Activated B cell treated with CpG ODN at 0.5 μM for 24 hours (primary cell): Measurements from ENCODE around the gene ATP5IF1. TPM values are rescaled to one million over a fixed set of nuclear protein-coding genes. Genes with fewer than 3 reads are reported as not detected.

Source experiments
- ATAC-seq: fragments of 200-7000 bp; cut with Tn5 transposase; one replicate; pipeline ENCODE4 v1.10.0; 2021; ENCODE audit warnings: low read depth, mild to moderate bottlenecking, moderate library complexity
- CTCF ChIA-PET: fragments of 350-600 bp; sonication (Branson Sonifier 250); formaldehyde crosslinking; loops from one replicate; lab custom pipeline; 2021; ENCODE audit warnings: antibody characterized with exemption; lab: Charles Lee
- POLR2A ChIA-PET: fragments of 350-600 bp; sonication (Branson Sonifier 250); formaldehyde crosslinking; loops from one replicate; lab custom pipeline; 2021; ENCODE audit warnings: antibody characterized with exemption; lab: Charles Lee
- DNase-seq: peaks from one replicate; pipeline ENCODE4 v3.0.0; 2022
- H3K27ac Mint-ChIP-seq: one replicate; pipeline ENCODE4 v1.8.0; 2020; ENCODE audit warnings: mixed read lengths
- H3K27me3 Mint-ChIP-seq: one replicate; pipeline ENCODE4 v1.8.0; 2021; ENCODE audit warnings: mixed read lengths
- H3K36me3 Mint-ChIP-seq: one replicate; pipeline ENCODE4 v1.8.0; 2021; ENCODE audit warnings: low read depth, mixed read lengths
- H3K4me1 Mint-ChIP-seq: one replicate; pipeline ENCODE4 v1.8.0; 2021; ENCODE audit warnings: mixed read lengths
- H3K4me3 Mint-ChIP-seq: one replicate; pipeline ENCODE4 v1.8.0; 2020; ENCODE audit warnings: mild to moderate bottlenecking, mixed read lengths
- H3K9me3 Mint-ChIP-seq: one replicate; pipeline ENCODE4 v1.8.0; 2020; ENCODE audit warnings: mixed read lengths
- intact Hi-C: fragments of 100-400 bp; cut with micrococcal nuclease; formaldehyde crosslinking; loops from one replicate; pipeline ENCODE4 v1.15.1; 2024
- total RNA-seq: library from RNA; stranded (reverse); gene quantifications from 2 replicates; pipeline ENCODE4 v1.2.3, GENCODE V29; 2022
- TF ChIP-seq, protein P1 (sequence below): fragments of 200-600 bp; IDR thresholded peaks from one replicate; pipeline ENCODE4 v1.8.0; 2022; ENCODE audit warnings: antibody characterized with exemption, mild to moderate bottlenecking

Gene ATP5IF1
- total RNA-seq, 1 donor from 2014 or later, result 87.0 TPM

DNA sequence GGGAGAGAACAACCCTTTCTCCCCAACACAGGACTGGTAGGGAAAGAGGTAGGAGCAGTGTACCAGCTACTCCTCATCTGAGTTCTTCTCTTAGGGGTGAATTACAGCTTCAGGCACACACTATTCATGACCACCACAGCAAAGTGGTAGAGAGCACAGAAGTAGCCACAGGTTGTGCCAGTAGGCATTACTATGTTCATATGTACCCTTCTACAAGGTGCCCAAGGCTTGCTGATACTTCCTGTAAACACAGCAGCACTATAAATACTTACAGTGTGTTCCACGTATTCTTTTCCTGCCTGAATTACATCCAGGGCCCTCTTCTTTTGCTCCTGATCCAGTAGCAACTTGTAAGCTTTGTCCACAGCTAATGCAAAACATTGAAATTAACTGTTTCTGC, 26.2 kb upstream of the ATP5IF1 start:
- peaks cover 62% of the 10 kb centered on the region for H3K36me3 Mint-ChIP-seq

DNA sequence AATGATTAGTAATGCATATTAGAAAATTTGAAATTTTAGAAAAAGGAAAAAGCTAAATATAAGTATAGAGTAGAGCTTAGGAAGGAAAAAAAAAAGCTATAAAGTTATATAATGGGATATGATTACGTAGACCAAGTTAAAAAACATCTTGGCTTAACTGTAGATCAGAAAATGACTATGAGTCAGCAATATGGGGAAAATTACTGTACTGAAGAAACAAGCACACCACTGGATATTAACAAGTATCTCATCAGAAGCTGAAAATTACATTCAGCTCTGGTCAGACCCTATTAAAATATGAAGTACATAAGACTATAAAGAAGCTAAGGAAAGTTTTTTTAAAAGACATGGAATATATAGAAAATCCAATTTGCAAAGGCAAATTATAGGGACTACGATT, 22.6 kb upstream of the ATP5IF1 start:
- no peak overlapping the region for H3K27ac Mint-ChIP-seq

More for the DNA sequence above, 26.2 kb upstream of the ATP5IF1 start:
- Mint-ChIP-seq H3K9me3 (no peaks in the 10 kb centered on the region), H3K4me1 (peaks cover 2% of the 10 kb centered on the region), H3K27me3 (no peaks in the 10 kb centered on the region), H3K4me3 (no peak overlapping the region), H3K27ac (no peak overlapping the region)
- CTCF ChIA-PET, result interaction anchor here (0.7 to 12.2 kb wide), 18 partner anchors 17 to 353 kb away, joined by 3 to 236 read pairs (median 5); partner anchors contain the start of genes ATP5IF1, EYA3 and PTAFR
- DNase-seq (no peak), ATAC-seq (no peak)
- TF ChIP-seq, protein P1, sequence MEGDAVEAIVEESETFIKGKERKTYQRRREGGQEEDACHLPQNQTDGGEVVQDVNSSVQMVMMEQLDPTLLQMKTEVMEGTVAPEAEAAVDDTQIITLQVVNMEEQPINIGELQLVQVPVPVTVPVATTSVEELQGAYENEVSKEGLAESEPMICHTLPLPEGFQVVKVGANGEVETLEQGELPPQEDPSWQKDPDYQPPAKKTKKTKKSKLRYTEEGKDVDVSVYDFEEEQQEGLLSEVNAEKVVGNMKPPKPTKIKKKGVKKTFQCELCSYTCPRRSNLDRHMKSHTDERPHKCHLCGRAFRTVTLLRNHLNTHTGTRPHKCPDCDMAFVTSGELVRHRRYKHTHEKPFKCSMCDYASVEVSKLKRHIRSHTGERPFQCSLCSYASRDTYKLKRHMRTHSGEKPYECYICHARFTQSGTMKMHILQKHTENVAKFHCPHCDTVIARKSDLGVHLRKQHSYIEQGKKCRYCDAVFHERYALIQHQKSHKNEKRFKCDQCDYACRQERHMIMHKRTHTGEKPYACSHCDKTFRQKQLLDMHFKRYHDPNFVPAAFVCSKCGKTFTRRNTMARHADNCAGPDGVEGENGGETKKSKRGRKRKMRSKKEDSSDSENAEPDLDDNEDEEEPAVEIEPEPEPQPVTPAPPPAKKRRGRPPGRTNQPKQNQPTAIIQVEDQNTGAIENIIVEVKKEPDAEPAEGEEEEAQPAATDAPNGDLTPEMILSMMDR, result no peak
- intact Hi-C loops, result loop anchor here (1.0 kb wide), 2 partner anchors 118 to 351 kb away; no protein-coding TSS in a partner anchor
- POLR2A ChIA-PET, result interaction anchor here (0.6 to 3.9 kb wide), 4 partner anchors 39 to 352 kb away, joined by 3 to 22 read pairs (median 4); partner anchors contain the start of gene EYA3

DNA sequence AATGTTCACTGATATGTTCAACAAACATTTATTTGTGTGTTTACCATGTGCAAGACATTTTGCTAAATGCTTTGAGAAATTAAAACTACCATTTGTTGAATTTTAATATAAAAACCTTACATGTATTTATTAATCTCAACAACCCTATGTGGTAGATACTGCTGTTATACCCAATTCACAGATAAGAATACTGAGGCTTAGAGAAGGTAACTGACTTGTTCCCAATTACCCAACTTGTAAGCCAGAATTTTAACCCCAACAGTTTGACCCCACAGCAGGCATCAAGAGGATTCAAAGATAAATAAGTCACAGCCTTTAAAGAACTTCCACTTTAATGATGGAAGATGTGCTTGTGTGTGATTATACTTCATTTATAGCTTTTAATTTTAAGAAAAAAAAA, 6.8 kb upstream of the ATP5IF1 start:
- TF ChIP-seq, protein P1, result no peak
- ATAC-seq (no peak), DNase-seq (no peak)
- no peak overlapping the region for H3K27ac Mint-ChIP-seq
- no peaks in the 10 kb centered on the region for H3K27me3 Mint-ChIP-seq
- peaks cover 32% of the 10 kb centered on the region for H3K4me1 Mint-ChIP-seq
- H3K4me3 Mint-ChIP-seq, result no peak overlapping the region
- CTCF ChIA-PET, result no interaction called here
- peaks cover 52% of the 10 kb centered on the region for H3K36me3 Mint-ChIP-seq
- no peaks in the 10 kb centered on the region for H3K9me3 Mint-ChIP-seq
- POLR2A ChIA-PET, result no interaction called here
- intact Hi-C loops, result no loop called here

More for the DNA sequence above, 22.6 kb upstream of the ATP5IF1 start:
- Mint-ChIP-seq H3K27me3 (no peaks in the 10 kb centered on the region), H3K4me3 (no peak overlapping the region), H3K4me1 (peaks cover 2% of the 10 kb centered on the region), H3K9me3 (no peaks in the 10 kb centered on the region), H3K36me3 (peaks cover 60% of the 10 kb centered on the region)
- intact Hi-C loops, result no loop called here
- TF ChIP-seq, protein P1, result no peak
- ChIA-PET CTCF (interaction anchor here (0.9 to 12.2 kb wide), 2 partner anchors 30 to 123 kb away, joined by 3 to 236 read pairs; partner anchors contain the start of gene EYA3), POLR2A (interaction anchor here (0.6 to 1.5 kb wide), 4 partner anchors 18 to 828 kb away, joined by 3 to 5 read pairs (median 4); partner anchors contain the start of gene EYA3)
- DNase-seq (no peak), ATAC-seq (no peak)

DNA sequence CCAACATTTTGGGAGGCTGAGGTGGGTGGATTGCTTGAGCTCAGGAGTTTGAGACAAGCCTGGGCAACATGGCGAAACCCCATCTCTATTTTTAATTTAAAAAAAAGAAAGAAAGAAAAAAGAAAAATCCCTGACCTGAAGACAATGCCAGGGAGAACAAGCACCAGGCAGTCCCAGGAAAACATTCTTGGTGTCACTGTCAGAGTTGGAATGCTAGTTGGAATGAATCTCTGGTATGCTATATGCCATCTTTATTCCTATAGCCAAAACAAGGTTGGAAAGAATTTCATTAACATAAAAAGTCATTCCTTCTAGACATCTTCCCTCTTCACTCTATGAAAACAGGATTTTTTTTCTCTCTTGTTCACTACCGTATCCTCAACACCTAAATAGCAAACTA, 5.9 kb upstream of the ATP5IF1 start:
- Mint-ChIP-seq H3K36me3 (peaks cover 44% of the 10 kb centered on the region), H3K4me3 (no peak overlapping the region), H3K27ac (no peak overlapping the region), H3K4me1 (peaks cover 34% of the 10 kb centered on the region), H3K27me3 (no peaks in the 10 kb centered on the region), H3K9me3 (no peaks in the 10 kb centered on the region)
- intact Hi-C loops, result no loop called here
- ChIA-PET CTCF (no interaction called here), POLR2A (no interaction called here)
- TF ChIP-seq, protein P1, result no peak
- ATAC-seq (no peak), DNase-seq (no peak)

DNA sequence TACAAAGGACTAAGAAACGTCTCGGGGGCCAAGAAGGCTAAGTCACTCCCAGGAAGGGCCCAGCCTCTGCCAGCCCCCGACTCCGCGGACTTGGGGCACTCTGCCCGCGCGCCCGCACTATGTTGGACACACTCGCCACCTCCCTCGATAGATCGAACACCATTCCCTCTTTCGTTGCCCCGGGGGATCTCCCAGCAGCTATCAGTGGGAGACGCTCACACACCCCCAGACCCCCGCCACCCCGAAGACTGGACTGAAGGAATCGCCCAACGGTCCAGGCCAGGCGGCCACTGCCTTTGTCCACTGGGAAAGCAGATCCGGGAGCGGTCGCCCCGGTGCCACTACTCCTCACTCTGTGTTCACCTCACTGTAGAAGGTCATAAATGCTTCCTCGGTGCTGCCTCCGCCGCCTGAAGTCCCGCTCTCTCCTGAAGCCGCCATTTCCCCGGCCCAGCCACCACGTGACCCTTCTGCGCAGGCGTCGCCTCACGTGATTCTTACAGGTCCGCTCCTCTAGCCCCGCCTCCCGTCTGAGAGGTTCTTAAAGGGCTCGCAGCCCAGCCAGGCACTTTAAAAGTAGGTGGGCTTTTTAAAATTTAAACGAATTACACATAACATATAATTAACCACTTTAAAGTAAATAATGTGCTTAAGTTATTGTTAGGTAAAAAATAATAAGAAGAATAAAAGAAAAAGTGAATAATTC, 3.2 kb upstream of the ATP5IF1 start, which contains the start of gene DNAJC8:
Gene DNAJC8 (minus strand): TSS at position 472 of the 706 bp plus-strand sequence. CDS start 31 bp downstream, at position 441.
- no peaks in the 10 kb centered on the region for H3K27me3 Mint-ChIP-seq
- peaks cover 25% of the 10 kb centered on the region for H3K36me3 Mint-ChIP-seq
- peak; percentile 87 for DNase-seq
- H3K4me3 Mint-ChIP-seq, result peak within 1 kb of the TSS; percentile 100
- ChIA-PET CTCF (interaction anchor here (0.8 kb wide), 1 partner anchor 15 kb away, joined by 3 read pairs; no protein-coding TSS in a partner anchor), POLR2A (interaction anchor here (0.6 to 7.9 kb wide), 4 partner anchors 14 to 144 kb away, joined by 3 to 171 read pairs (median 4); partner anchors contain the start of gene SESN2)
- TF ChIP-seq, protein P1, result no peak
- intact Hi-C loops, result loop anchor here (1.0 to 2.0 kb wide), 3 partner anchors 14 to 97 kb away; partner anchors contain the start of genes MED18 and SESN2
- peak within 1 kb of the TSS; percentile 98 for H3K27ac Mint-ChIP-seq
- H3K4me1 Mint-ChIP-seq, result peaks cover 34% of the 10 kb centered on the region
- ATAC-seq, result peak; percentile 56
- no peaks in the 10 kb centered on the region for H3K9me3 Mint-ChIP-seq
